Measurements from ENCODE around the gene USP33.
"Not testable (repeated sequence)": the region's sequence is repeated elsewhere in the genome, so short reads cannot be mapped to it uniquely, and the experiment has no call there.

The USP33 gene

DNA sequence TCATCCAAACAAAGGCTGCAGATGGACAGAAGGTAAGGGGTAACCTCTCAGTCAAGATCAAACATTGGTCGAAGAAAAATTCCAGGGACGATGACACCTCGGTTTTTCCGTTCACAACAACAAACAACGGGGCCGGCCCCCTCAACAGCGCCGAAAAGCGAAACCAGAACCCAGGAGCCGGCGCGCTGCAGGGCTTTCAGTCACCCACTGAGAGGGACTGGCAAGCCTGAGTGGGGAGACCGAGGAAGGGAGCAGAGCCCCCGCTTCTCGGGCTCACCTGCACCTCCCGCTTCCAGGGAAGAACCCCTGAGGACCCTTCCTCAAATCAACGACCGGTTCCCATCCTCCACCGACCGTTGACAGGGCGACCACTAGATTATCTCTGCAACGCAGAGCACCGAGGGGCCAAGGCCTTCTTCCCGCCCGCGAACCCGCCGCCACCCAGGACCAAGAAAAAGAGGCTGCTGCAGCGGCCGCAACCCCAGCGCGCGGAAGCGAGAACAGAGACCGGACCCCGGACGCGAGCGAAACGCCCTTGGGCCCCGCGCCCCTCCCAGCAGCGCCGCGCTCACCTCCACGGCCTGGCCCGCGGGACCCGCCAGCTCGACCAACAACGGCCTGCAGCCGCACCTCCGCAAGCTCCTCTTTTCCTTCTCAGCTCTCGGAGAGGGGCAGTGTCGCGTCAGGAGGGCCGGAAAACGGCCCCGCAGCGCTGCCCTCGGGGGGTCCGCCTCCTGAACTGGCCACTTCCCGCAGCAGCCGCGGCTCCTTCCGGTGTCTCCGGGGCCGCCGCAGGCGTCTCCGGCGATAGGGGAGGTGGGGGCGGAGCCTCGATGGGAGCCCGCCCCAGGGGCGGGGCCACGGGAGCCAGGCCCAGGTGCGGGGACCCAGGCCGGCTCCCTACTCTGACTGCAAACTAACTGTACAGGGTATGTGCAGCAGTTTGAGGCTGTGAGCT, at the start of gene USP33:
TSS of gene USP33 (minus strand) at position 782 of the 958 bp plus-strand sequence. CDS start 18,155 bp downstream, outside the sequence.
- peak; percentile 94 for DNase-seq

DNA sequence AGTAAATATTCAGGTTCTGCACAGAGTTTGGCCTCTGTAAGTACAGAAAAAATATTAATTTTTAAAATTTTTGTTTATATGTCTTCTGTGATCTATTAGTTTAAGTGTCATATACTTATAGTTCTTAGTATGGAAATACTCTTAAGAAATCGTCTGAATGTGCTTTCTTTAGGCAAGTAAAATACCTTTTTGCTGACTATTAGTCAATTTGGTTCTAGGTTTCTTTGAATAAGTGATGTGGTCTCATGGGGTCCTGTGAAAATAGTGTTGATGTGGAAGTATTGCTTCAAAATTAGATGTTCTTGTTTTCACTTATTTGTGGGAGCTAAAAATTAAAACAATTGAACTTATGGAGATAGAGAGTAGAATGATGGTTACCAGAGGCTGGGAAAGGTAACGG, 43.7 kb upstream of the USP33 start:
- no peak for DNase-seq

DNA sequence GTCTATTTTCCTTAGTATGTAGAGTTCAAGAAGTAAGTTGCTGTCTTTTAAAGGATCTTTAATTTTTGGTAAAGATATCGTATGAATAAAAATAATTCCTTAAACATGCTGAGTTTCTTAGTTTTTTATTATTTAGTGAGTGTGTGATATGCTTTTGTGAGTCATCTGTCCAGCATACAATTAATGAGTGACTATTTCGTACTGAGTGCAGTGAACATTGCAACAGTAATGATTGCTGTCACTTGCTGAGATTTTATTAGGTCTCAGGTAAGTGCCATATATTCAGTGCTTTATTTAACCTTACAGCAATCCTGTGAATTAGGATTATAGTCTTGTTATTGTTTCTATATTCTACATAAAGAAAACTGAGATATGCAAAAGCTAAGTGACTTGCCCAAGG, 42.4 kb upstream of the USP33 start:
- no peak for DNase-seq

- no peak for DNase-seq
Measured at GRCh38 chr1:77797991-77798390, 38.3 kb upstream of the USP33 start.

DNA sequence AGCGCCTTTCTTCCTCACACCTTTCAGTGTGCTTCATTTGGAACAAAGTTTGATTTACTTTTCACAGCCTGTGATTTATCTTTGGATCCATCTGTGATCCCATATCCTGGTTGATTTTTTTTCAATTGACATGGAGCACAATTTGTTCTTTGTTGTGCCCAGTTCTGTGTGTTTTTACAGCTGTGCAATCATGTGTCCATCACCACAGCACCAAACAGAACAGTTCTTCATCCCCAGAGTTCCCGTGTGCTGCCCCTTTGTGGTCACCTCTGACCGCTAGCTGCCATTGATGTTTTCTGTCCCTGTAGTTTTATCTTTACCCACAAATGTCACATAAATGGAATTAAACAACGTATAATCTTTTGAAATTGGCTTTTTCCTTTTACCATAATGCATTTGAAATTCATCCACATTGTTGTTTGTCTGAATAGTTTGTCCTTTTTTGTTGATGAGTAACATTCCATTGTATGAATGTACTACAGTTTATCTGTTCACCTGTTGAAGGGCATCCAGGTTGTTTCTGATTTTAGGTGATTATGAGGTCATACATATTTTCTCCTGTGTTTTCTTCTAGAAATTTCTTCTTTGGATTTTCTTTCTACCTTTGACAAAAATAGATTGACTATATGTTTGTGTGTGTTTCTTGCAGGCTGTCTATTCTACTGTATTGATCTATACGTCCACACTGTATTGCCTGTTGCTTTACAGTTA, 37.2 kb upstream of the USP33 start:
- DNase-seq = no peak

DNA sequence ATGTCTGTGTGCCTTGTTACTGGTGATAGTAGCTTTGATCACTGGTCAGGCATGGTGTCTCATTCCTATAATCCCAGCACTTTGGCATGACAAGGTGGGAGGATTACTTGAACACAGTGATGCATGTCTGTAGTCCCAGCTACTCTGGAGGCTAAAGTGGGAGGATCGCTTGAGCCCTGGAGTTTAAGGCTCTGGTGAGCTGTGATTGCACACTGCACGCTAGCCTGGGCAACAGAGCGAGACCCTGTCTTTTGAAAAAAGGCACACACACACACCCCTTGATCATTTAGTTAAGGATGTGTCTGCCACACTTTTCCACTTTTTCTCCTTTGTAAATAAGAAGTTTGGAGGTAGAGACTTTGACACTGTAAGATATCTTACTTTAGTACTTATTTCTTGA, 34.9 kb upstream of the USP33 start:
- DNase-seq = no peak

- not testable (repeated sequence) for DNase-seq
Measured at GRCh38 chr1:77786093-77786741, 26.6 kb upstream of the USP33 start.

DNA sequence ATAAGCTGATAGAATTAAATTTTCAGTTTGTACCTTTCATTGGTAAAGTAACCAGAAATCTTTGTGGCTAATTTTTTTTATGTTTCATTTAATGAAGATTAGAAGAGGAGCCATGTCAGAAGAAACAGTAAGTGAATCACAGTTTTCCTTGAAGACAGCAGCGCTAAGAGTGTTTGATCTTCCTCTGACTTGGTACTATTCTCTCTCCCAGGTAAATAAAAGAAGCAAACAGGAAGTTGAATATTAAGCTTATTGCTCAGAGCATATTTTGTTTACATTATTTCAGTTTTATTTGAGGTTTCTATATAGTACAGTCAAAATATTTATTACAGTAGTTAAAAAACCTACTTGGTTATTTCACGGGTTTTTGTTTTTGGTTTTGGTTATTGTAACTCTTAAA, 23.5 kb upstream of the USP33 start:
- DNase-seq = no peak

DNA sequence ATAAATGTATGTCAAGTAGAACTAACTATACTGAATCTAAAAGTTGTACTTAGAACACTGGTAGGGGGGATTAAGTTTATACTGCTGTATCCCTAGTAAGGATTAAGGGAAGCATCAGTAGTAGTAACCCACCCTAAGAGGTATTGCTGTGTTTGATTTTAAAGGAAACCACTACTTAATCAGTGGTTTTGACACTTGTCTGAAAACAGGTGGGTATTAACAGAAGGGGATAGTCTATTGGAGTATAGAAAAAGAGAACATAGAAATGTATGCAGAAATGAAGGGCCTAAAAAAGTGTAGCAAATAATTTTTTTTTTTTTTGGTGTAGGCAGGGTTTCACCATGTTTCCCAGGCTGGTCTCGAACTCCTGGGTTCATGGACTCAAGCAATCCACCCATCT, 22.0 kb upstream of the USP33 start:
- DNase-seq = no peak

- peak; percentile 88 for DNase-seq
Measured at GRCh38 chr1:77779529-77780281, 20.1 kb upstream of the USP33 start, which contains the start of gene MIGA1. Gene MIGA1, plus strand, starts transcription at chr1:77779649. Its CDS starts 3,604 bp downstream, at chr1:77783253.

DNA sequence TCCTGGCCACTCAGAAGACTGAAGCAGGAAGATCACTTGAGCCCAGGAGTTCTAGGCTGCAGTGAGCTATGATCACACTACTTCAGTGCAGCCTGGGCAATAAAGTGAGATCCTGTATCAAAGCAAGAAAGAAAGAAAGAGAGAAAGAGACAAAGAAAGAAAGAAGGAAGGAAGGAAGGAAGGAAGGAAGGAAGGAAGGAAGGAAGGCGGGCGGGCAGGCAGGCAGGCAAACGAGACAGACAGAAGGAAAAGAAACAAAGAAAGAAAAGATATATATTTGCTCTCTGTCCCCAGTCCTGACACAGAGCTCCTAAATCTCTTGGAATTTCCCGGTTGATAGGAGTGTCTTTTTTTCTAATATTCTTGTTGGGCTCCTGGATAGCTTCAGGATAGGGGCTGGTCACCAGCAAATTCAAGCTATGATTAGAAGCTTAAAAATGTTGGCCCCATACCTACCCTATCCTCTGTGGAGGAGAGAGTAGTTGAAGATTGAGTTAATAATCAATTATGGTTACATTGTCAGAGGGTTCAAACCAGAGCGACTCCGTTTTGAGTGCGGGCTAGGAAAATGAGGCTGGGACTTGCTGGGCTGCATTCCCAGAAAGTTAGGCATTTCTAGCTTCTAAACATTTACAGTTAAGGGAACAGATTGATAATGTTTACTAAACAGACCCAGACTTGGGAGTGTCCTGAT, 16.5 kb upstream of the USP33 start:
- DNase-seq = no peak

DNA sequence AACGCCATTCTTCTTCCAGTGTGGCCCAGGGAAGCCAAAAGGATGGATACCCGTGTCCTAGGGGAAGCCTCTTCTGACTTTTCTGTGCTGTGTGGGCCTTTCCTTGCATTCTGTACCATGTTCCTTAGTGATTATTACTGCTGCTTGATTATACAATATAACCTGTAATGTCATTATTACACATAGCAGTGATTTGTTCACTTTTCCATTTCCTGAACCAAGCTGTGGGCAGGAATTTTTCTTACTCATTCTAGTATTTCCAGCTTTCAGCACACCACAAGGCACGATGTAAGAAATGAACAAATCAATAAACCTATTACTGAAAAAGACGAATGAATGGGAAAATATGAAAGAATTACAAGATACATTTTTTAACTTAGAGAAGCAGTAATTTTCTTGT, 8.4 kb upstream of the USP33 start:
- DNase-seq = no peak

- DNase-seq = no peak
Measured at GRCh38 chr1:77762072-77762476, 2.4 kb upstream of the USP33 start.

- DNase-seq = no peak
Measured at GRCh38 chr1:77757603-77758002, 2.0 kb downstream of the USP33 start.

- DNase-seq = no peak
Measured at GRCh38 chr1:77757066-77757584, 2.5 kb downstream of the USP33 start.

GRCh38 chr1:77756052-77756754, 3.4 kb downstream of the USP33 start:
- DNase-seq = no peak

DNA sequence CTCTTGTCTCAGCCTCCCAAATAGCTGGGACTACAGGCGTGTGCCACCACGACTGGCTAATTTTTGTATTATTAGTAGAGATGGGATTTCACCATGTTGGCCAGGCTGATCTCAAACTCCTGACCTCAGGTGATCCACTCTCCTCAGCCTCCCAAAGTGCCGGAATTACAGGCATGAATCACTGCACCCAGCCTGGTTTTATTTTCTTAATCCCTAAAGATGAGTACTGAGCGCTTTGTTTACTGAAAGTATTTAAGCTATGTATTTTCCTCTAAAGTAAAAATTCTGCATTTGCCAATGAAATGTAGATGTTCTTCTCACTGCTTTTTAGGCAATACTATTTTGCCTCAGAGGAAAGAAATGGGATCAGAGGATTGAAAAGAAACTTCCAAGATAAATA, 10.2 kb downstream of the USP33 start:
- DNase-seq = not testable (repeated sequence)

DNA sequence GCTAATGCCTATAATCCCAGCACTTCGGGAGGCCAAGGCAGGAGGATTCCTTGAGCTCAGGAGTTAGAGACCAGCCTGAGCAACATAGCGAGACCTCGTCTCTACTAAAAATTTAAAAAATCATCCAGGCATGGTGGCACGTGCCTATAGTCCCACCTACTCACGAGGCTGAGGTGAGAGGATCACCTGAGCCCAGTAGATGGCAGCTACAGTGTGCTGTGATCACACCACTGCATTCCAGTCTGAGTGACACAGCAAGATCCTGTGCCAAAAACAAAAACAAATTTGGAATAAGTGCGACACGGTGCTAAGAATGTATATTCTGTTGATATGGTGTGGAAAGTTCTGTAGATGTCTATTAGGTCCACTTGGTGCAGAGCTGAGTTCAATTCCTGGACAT, 15.1 kb downstream of the USP33 start:
- DNase-seq = no peak

- no peak for DNase-seq
Measured at GRCh38 chr1:77742011-77742555, 17.6 kb downstream of the USP33 start.

GRCh38 chr1:77741316-77741715, 18.3 kb downstream of the USP33 start:
- no peak for DNase-seq

DNA sequence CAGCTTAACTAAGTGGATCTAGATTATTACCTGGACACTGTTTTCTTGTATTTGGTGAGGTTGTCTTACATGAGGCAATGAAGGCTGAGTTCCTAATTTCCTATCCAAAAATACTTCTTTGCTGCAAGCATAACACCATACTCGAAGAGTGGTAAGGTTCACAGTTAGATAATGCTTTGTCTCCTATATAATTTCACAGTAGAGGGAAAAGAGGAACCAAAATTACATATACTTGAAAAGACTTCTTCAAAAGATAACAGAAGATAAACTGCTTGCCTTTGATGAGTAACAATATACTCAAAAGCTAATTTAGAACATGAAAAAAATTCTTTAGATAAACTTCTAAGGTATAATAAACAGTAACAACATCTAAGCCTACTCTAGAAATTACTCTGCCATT, 20.4 kb downstream of the USP33 start:
- DNase-seq = no peak

All from stimulated activated CD8-positive, alpha-beta memory T cell treated with anti-CD3 and anti-CD28 coated beads, Interleukin-4, amount 100 ng/mL, for 48 hours (primary cell).